Hepatocyte (in vitro differentiated cells): ENCODE data around the gene TSPAN12.

Experiments
- EZH2 ChIP-seq: fragments of 200-600 bp; sonication (generic); IDR thresholded peaks from 2 replicates; pipeline ENCODE4 v1.6.1; 2016; ENCODE audit warnings: antibody characterized with exemption, mild to moderate bottlenecking, borderline replicate concordance
- TF ChIP-seq, protein P1 (sequence below): fragments of 200-600 bp; sonication (generic); IDR thresholded peaks from 2 replicates; pipeline ENCODE4 v1.5.1; 2016; ENCODE audit warnings: antibody characterized with exemption, mild to moderate bottlenecking; ENCODE audit not compliant: poor library complexity

DNA sequence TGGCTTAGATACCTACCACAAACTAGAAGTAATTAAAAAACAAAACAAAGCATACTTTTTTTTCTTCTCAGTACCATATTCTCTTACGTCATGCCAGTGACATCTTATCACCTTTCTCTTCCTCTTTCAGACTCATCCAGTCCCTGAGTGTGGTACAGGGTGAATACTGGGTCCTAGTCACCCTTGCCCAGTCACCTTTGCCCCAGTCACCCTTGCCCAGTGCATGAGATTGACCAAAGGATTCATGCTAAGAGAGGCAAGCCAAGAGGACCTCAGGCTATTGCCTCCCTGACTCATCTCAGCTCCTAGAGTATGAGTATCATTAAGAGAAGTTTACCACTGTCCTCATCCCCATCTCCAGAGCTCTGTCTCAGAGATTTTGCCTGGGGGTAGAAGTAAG, 10.0 kb upstream of the TSPAN12 start:
- TF ChIP-seq, protein P1, sequence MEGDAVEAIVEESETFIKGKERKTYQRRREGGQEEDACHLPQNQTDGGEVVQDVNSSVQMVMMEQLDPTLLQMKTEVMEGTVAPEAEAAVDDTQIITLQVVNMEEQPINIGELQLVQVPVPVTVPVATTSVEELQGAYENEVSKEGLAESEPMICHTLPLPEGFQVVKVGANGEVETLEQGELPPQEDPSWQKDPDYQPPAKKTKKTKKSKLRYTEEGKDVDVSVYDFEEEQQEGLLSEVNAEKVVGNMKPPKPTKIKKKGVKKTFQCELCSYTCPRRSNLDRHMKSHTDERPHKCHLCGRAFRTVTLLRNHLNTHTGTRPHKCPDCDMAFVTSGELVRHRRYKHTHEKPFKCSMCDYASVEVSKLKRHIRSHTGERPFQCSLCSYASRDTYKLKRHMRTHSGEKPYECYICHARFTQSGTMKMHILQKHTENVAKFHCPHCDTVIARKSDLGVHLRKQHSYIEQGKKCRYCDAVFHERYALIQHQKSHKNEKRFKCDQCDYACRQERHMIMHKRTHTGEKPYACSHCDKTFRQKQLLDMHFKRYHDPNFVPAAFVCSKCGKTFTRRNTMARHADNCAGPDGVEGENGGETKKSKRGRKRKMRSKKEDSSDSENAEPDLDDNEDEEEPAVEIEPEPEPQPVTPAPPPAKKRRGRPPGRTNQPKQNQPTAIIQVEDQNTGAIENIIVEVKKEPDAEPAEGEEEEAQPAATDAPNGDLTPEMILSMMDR = no peak
- no peak for TF ChIP-seq EZH2
